Gastrocnemius medialis (tissue), 4 donors: ENCODE data around the gene VGLL4. TPM values are rescaled to one million over a fixed set of nuclear protein-coding genes. Genes with fewer than 3 reads are reported as not detected.

Experiments used
- ATAC-seq, 2 donors: fragments of 150-250 bp; one replicate each; pipeline ENCODE4 v1.9.1; 2016
- DNase-seq, 2 donors: peaks; one replicate each; pipeline ENCODE4 v3.0.0-alpha.2; 2019
- H3K27ac ChIP-seq, 4 donors: fragments of 200-600 bp; sonication (generic); 1 replicate in 1 of 4; 2 replicates in 3 of 4; pipeline ENCODE4 v1.5.1; 2016 to 2018; ENCODE audit warnings: mild to moderate bottlenecking in 2 of 4, moderate library complexity in 1 of 4
- H3K27me3 ChIP-seq, 3 donors: fragments of 200-600 bp; sonication (generic) in 2 of 3; 1 replicate in 1 of 3; 2 replicates in 2 of 3; pipeline versions ENCODE4 v1.5.1 to v1.6.0; 2016 to 2019; ENCODE audit warnings: mild to moderate bottlenecking in 1 of 3, moderate library complexity in 1 of 3
- H3K36me3 ChIP-seq, 2 donors: fragments of 200-600 bp; sonication (generic) in 1 of 2; one replicate each; pipeline ENCODE4 v1.5.1; 2017 to 2018
- H3K4me1 ChIP-seq, 2 donors: fragments of 200-600 bp; sonication (generic) in 1 of 2; one replicate each; pipeline ENCODE4 v1.5.1; 2016 to 2017; ENCODE audit warnings: mild to moderate bottlenecking in 2 of 2
- H3K4me3 ChIP-seq, 4 donors: fragments of 200-600 bp; sonication (generic) in 3 of 4; 1 replicate in 1 of 4; 2 replicates in 3 of 4; pipeline ENCODE4 v1.5.1; 2016 to 2019; ENCODE audit warnings: mild to moderate bottlenecking in 2 of 4
- H3K9me3 ChIP-seq, 3 donors: fragments of 200-600 bp; sonication (generic) in 2 of 3; 1 replicate in 1 of 3; 2 replicates in 2 of 3; pipeline ENCODE4 v1.5.1; 2016 to 2019
- CTCF ChIP-seq, 5 experiments: fragments of 450-650 bp in 3 of 5; fragments of 200-600 bp in 2 of 5; sonication (generic) in 2 of 5; IDR thresholded peaks in 4 of 5; conservative IDR thresholded peaks in 1 of 5; 1 replicate in 4 of 5; 2 replicates in 1 of 5; pipeline ENCODE4 v1.5.1; 2016 to 2019; ENCODE audit warnings: antibody characterized with exemption in 5 of 5, mild to moderate bottlenecking in 3 of 5, moderate library complexity in 3 of 5
- POLR2A ChIP-seq, 2 donors: fragments of 450-650 bp; IDR thresholded peaks; one replicate each; pipeline ENCODE4 v1.6.1; 2017; ENCODE audit warnings: antibody characterized with exemption in 2 of 2, mild to moderate bottlenecking in 2 of 2, moderate library complexity in 2 of 2
- in situ Hi-C, 4 donors: fragments of 200-750 bp; cut with MboI; loops; one replicate each; pipeline versions ENCODE4 v1.15.0 to v1.8.0; 2017; ENCODE audit warnings: low sequenced_read_pairs in 4 of 4
- intact Hi-C: fragments of 100-400 bp; cut with DNase I; formaldehyde crosslinking; loops from one replicate; pipeline ENCODE4 v1.15.1; 2023; ENCODE audit warnings: low total_unique reads
- total RNA-seq, 4 donors: library from RNA; depleted of rRNA; stranded (reverse); fragments of >200 nt; gene quantifications; one replicate each; pipeline versions ENCODE4 v1.1.0 to v1.2.3, GENCODE V29; 2016

The VGLL4 gene
- total RNA-seq, 4 donors from 2014 or later = 8.9 to 20.9 (median 12.8) TPM

GRCh38 chr3:11655196-11655928, 11.6 kb upstream of the VGLL4 start:
- in situ Hi-C loops = loop anchor here in 3 of 4 donors (10.0 to 25.0 kb wide), 2 partner anchors 149 to 693 kb away; no protein-coding TSS in a partner anchor
- TF ChIP-seq CTCF (IDR thresholded peaks at IDR 0.05 in 4 of 5, conservative IDR thresholded peaks at IDR 0.05 in 1 of 5) = no peak
- no peak for TF ChIP-seq POLR2A (IDR thresholded peaks at IDR 0.05)
- ATAC-seq (no peak), DNase-seq (no peak)
- H3K36me3 ChIP-seq = no peaks in the 10 kb centered on the region
- peaks cover 7 to 23% of the 10 kb centered on the region in 2 donors for H3K4me1 ChIP-seq
- H3K27ac ChIP-seq = no peak overlapping the region
- no peak overlapping the region for H3K4me3 ChIP-seq
- intact Hi-C loops = no loop called here
- H3K27me3 ChIP-seq = no peaks in the 10 kb centered on the region
- H3K9me3 ChIP-seq = no peaks in the 10 kb centered on the region

GRCh38 chr3:11654166-11654565, 10.5 kb upstream of the VGLL4 start:
- intact Hi-C loops = loop anchor here (5.0 kb wide), 3 partner anchors 148 to 1332 kb away; partner anchors contain the start of gene SEC13
- TF ChIP-seq POLR2A (IDR thresholded peaks at IDR 0.05) (no peak), CTCF (IDR thresholded peaks at IDR 0.05 in 4 of 5, conservative IDR thresholded peaks at IDR 0.05 in 1 of 5) (no peak)
- in situ Hi-C loops = loop anchor here (5.0 to 25.0 kb wide), 4 partner anchors 151 to 692 kb away; no protein-coding TSS in a partner anchor
- H3K36me3 ChIP-seq = no peaks in the 10 kb centered on the region
- H3K27ac ChIP-seq = no peak overlapping the region
- DNase-seq (no peak), ATAC-seq (no peak)
- no peaks in the 10 kb centered on the region for H3K9me3 ChIP-seq
- H3K4me3 ChIP-seq = no peak overlapping the region
- H3K4me1 ChIP-seq = peaks cover 7 to 23% of the 10 kb centered on the region in 2 donors
- no peaks in the 10 kb centered on the region for H3K27me3 ChIP-seq

- in situ Hi-C loops (loop anchor here (5.0 to 25.0 kb wide), 4 partner anchors 151 to 691 kb away; no protein-coding TSS in a partner anchor), intact Hi-C loops (loop anchor here (5.0 kb wide), 3 partner anchors 149 to 1331 kb away; partner anchors contain the start of gene SEC13)
- peak; percentile 20 to 24 for ATAC-seq
- H3K9me3 ChIP-seq = no peaks in the 10 kb centered on the region
- H3K4me3 ChIP-seq = no peak overlapping the region
- peaks cover 3 to 17% of the 10 kb centered on the region in 2 donors for H3K4me1 ChIP-seq
- no peak overlapping the region for H3K27ac ChIP-seq
- no peaks in the 10 kb centered on the region for H3K36me3 ChIP-seq
- DNase-seq = no peak
- no peaks in the 10 kb centered on the region for H3K27me3 ChIP-seq
- TF ChIP-seq POLR2A (IDR thresholded peaks at IDR 0.05) (no peak), CTCF (IDR thresholded peaks at IDR 0.05 in 4 of 5, conservative IDR thresholded peaks at IDR 0.05 in 1 of 5) (no peak)
Observed at GRCh38 chr3:11653298-11654055, 9.8 kb upstream of the VGLL4 start.

GRCh38 chr3:11651900-11652299, 8.2 kb upstream of the VGLL4 start:
- no peak for DNase-seq
- Histone ChIP-seq H3K27me3 (no peaks in the 10 kb centered on the region), H3K27ac (no peak overlapping the region), H3K4me1 (peaks cover 0 to 5% of the 10 kb centered on the region in 2 donors), H3K9me3 (no peaks in the 10 kb centered on the region), H3K4me3 (no peak overlapping the region), H3K36me3 (no peaks in the 10 kb centered on the region)
- intact Hi-C loops (loop anchor here (1.0 to 5.0 kb wide), 4 partner anchors 150 to 1330 kb away; partner anchors contain the start of gene SEC13), in situ Hi-C loops (loop anchor here (5.0 to 25.0 kb wide), 4 partner anchors 153 to 690 kb away; no protein-coding TSS in a partner anchor)
- no peak for TF ChIP-seq POLR2A (IDR thresholded peaks at IDR 0.05)
- peak; percentile 53 to 73 (median 63) for TF ChIP-seq CTCF (IDR thresholded peaks at IDR 0.05 in 4 of 5, conservative IDR thresholded peaks at IDR 0.05 in 1 of 5)
- ATAC-seq = no peak
